Astrocyte (in vitro differentiated cells and primary cell): ENCODE results near the gene MRPL20.

Source experiments
- EZH2 ChIP-seq: IDR thresholded peaks from 2 replicates; pipeline ENCODE4 v1.6.1; 2012; ENCODE audit warnings: mild to moderate bottlenecking, low read length, inconsistent platforms; ENCODE audit not compliant: insufficient read depth
- TF ChIP-seq, protein P1 (sequence below): IDR thresholded peaks from 2 replicates; pipeline ENCODE4 v1.5.1; 2011; ENCODE audit warnings: low read depth, mild to moderate bottlenecking, inconsistent platforms, low read length, moderate library complexity; ENCODE audit not compliant: insufficient read depth

DNA sequence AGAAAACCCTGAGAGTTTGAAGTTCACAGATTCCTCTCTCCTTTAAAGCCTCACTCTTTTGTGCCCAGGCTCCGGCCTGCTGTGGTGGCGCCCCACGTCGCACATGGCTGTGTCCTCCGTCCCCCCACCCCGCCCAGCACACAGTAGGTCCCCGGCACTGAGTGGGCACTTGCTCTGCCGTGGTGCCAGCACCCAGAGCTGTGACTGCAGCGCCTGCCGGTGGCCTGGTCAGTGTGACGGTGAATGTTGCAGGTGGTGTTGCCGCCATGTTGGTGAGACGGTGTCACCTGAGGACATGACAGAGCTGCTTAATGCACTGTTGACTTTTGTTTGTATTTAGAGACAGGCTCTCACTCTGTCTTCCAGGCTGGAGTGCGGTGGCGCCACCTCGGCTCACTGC lies 45.8 kb upstream of the MRPL20 start:
- TF ChIP-seq, protein P1, sequence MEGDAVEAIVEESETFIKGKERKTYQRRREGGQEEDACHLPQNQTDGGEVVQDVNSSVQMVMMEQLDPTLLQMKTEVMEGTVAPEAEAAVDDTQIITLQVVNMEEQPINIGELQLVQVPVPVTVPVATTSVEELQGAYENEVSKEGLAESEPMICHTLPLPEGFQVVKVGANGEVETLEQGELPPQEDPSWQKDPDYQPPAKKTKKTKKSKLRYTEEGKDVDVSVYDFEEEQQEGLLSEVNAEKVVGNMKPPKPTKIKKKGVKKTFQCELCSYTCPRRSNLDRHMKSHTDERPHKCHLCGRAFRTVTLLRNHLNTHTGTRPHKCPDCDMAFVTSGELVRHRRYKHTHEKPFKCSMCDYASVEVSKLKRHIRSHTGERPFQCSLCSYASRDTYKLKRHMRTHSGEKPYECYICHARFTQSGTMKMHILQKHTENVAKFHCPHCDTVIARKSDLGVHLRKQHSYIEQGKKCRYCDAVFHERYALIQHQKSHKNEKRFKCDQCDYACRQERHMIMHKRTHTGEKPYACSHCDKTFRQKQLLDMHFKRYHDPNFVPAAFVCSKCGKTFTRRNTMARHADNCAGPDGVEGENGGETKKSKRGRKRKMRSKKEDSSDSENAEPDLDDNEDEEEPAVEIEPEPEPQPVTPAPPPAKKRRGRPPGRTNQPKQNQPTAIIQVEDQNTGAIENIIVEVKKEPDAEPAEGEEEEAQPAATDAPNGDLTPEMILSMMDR: no peak
- TF ChIP-seq EZH2: no peak
